GM23338 (cell line): Measurements from ENCODE around the gene RFC2.

Experiments used
- CREB1 ChIP-seq: fragments of 250-450 bp; sonication (Bioruptor Pico); IDR thresholded peaks from 2 replicates; pipeline ENCODE4 v1.5.0; 2020; ENCODE audit warnings: low read depth, mild to moderate bottlenecking, moderate library complexity
- CTCF ChIP-seq, 2 experiments: fragments of 200-600 bp in 1 of 2; sonication (generic) in 1 of 2; conservative IDR thresholded peaks; 2 replicates each; pipeline versions ENCODE4 v1.5.1 to v1.6.1; 2016 to 2017; ENCODE audit warnings: antibody characterized with exemption in 2 of 2, low read depth in 2 of 2, mild to moderate bottlenecking in 2 of 2, moderate library complexity in 1 of 2
- EZH2 ChIP-seq: fragments of 200-600 bp; sonication (generic); IDR thresholded peaks from one replicate; pipeline ENCODE4 v1.8.0; 2017; ENCODE audit warnings: antibody characterized with exemption, mild to moderate bottlenecking, low read depth; ENCODE audit not compliant: unreplicated experiment
- EZH2phosphoT487 ChIP-seq: fragments of 200-600 bp; sonication (generic); IDR thresholded peaks from one replicate; pipeline ENCODE4 v1.8.1; 2018; ENCODE audit warnings: antibody characterized with exemption; ENCODE audit not compliant: unreplicated experiment
- JUNB ChIP-seq: IDR thresholded peaks from one replicate; pipeline ENCODE4 v1.6.1; 2016; ENCODE audit warnings: antibody characterized with exemption; ENCODE audit not compliant: unreplicated experiment
- POLR2AphosphoS5 ChIP-seq: IDR thresholded peaks from 2 replicates; pipeline ENCODE4 v1.6.1; 2016; ENCODE audit warnings: antibody characterized with exemption, low read depth
- TF ChIP-seq, protein P1 (sequence below): IDR thresholded peaks from 2 replicates; pipeline ENCODE4 v1.6.1; 2016; ENCODE audit warnings: antibody characterized with exemption

- TF ChIP-seq CTCF (conservative IDR thresholded peaks at IDR 0.05; ENCODE audit: low read depth in 2 of 2) (no peak), EZH2phosphoT487 (no peak), JUNB (no peak), POLR2AphosphoS5 (no peak), EZH2 (no peak), CREB1 (CRISPR knock-in tag) (no peak)
- TF ChIP-seq, protein P1, sequence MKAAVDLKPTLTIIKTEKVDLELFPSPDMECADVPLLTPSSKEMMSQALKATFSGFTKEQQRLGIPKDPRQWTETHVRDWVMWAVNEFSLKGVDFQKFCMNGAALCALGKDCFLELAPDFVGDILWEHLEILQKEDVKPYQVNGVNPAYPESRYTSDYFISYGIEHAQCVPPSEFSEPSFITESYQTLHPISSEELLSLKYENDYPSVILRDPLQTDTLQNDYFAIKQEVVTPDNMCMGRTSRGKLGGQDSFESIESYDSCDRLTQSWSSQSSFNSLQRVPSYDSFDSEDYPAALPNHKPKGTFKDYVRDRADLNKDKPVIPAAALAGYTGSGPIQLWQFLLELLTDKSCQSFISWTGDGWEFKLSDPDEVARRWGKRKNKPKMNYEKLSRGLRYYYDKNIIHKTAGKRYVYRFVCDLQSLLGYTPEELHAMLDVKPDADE: no peak
These were observed 30.6 kb upstream of the RFC2 start for GRCh38 chr7:74284781-74285259.
